AG04450 (cell line): ENCODE measurements around the gene NFATC2. TPM values are rescaled to one million over a fixed set of nuclear protein-coding genes. Genes with fewer than 3 reads are reported as not detected.

Experiments used
- CTCF ChIA-PET: fragments of 300-600, 350-600 bp; formaldehyde crosslinking; extraction: SDS; loops from one replicate; lab custom pipeline; 2022; ENCODE audit warnings: antibody characterized with exemption, inconsistent platforms; lab: Charles Lee
- POLR2A ChIA-PET: fragments of 350-600 bp; formaldehyde crosslinking; extraction: SDS; loops from one replicate; lab custom pipeline; 2021; ENCODE audit warnings: antibody characterized with exemption, inconsistent platforms; lab: Yijun Ruan, JAX
- DNase-seq: peaks from one replicate; pipeline ENCODE4 v3.0.0-alpha.2; 2011; ENCODE audit warnings: low read depth, low spot score
- H3K27ac ChIP-seq: one replicate; pipeline ENCODE4 v1.5.1; 2012; ENCODE audit warnings: low read depth, low read length, control low read depth
- H3K27me3 ChIP-seq: one replicate; pipeline ENCODE4 v1.6.0; 2012; ENCODE audit warnings: low read length; ENCODE audit not compliant: control insufficient read depth, insufficient read depth
- H3K4me3 ChIP-seq: 2 replicates; pipeline ENCODE4 v1.5.1; 2011; ENCODE audit warnings: mild to moderate bottlenecking, low read depth, low read length, control low read depth
- H3K9me3 ChIP-seq: 2 replicates; pipeline ENCODE4 v1.5.1; 2012; ENCODE audit warnings: low read length; ENCODE audit not compliant: control insufficient read depth, insufficient read depth
- CTCF ChIP-seq: IDR thresholded peaks from 2 replicates; pipeline ENCODE4 v1.5.1; 2011; ENCODE audit warnings: low read depth, low read length, control low read depth, inconsistent platforms
- polyA plus RNA-seq: library from polyadenylated mRNA; depleted of rRNA; stranded (reverse); fragments of >200 nt; gene quantifications from 2 replicates; pipeline ENCODE4 v1.2.3, GENCODE V29; 2011

Gene NFATC2
- polyA plus RNA-seq, 1 experiment: 0.07 TPM

GRCh38 chr20:51428401-51429143, 113.9 kb downstream of the NFATC2 start:
- DNase-seq: no peak
- TF ChIP-seq CTCF: no peak
- no peak overlapping the region for H3K27ac ChIP-seq
- ChIA-PET POLR2A (no interaction called here), CTCF (interaction anchor here (0.6 to 1.3 kb wide), 3 partner anchors 10 to 16 kb away, joined by 3 to 4 read pairs (median 3); no protein-coding TSS in a partner anchor)
- no peak overlapping the region for H3K4me3 ChIP-seq
- no peaks in the 10 kb centered on the region for H3K27me3 ChIP-seq
- H3K9me3 ChIP-seq: no peaks in the 10 kb centered on the region; the same call in 1 of the 2 replicates

- Histone ChIP-seq H3K9me3 (no peaks in the 10 kb centered on the region; the same call in 1 of the 2 replicates), H3K4me3 (no peak overlapping the region), H3K27me3 (no peaks in the 10 kb centered on the region), H3K27ac (no peak overlapping the region)
- ChIA-PET POLR2A (no interaction called here), CTCF (interaction anchor here (0.6 kb wide), 1 partner anchor 10 kb away, joined by 3 read pairs; no protein-coding TSS in a partner anchor)
- no peak for DNase-seq
- TF ChIP-seq CTCF: no peak
These were observed 114.7 kb downstream of the NFATC2 start for GRCh38 chr20:51427651-51428291.

- no peak for DNase-seq
- Histone ChIP-seq H3K4me3 (no peak overlapping the region), H3K9me3 (no peaks in the 10 kb centered on the region), H3K27ac (no peak overlapping the region), H3K27me3 (peaks cover under 1% of the 10 kb centered on the region)
- TF ChIP-seq CTCF: no peak
- CTCF ChIA-PET: no interaction called here
- POLR2A ChIA-PET: no interaction called here
These were observed 115.5 kb downstream of the NFATC2 start for GRCh38 chr20:51426718-51427650.

- CTCF ChIA-PET: no interaction called here
- TF ChIP-seq CTCF: no peak
- H3K4me3 ChIP-seq: no peak overlapping the region
These were observed 117.0 kb downstream of the NFATC2 start for GRCh38 chr20:51425347-51426106.

More at GRCh38 chr20:51425347-51426106, 117.0 kb downstream of the NFATC2 start:
- peaks cover 2% of the 10 kb centered on the region for H3K27me3 ChIP-seq
- no peaks in the 10 kb centered on the region for H3K9me3 ChIP-seq
- POLR2A ChIA-PET: no interaction called here
- no peak overlapping the region for H3K27ac ChIP-seq
- DNase-seq: no peak
